Measurements from ENCODE around the gene THBS2. TPM values are rescaled to one million over a fixed set of nuclear protein-coding genes. Genes with fewer than 3 reads are reported as not detected.

Gene THBS2
- total RNA-seq, 1 experiment from 2014 or later, result not detected

GRCh38 chr6:169173532-169174268, 79.9 kb downstream of the THBS2 start:
- Mint-ChIP-seq H3K4me1 (ENCODE audit: insufficient read depth, unreplicated experiment) (peaks cover 22% of the 10 kb centered on the region), H3K27ac (ENCODE audit: low read depth, unreplicated experiment) (peak overlapping the region; percentile 76), H3K36me3 (ENCODE audit: insufficient read depth, unreplicated experiment) (peaks cover 7% of the 10 kb centered on the region), H3K4me3 (ENCODE audit: unreplicated experiment) (no peak overlapping the region), H3K9me3 (ENCODE audit: unreplicated experiment) (no peaks in the 10 kb centered on the region), H3K27me3 (ENCODE audit: insufficient read depth, unreplicated experiment) (no peaks in the 10 kb centered on the region)
- TF ChIP-seq, protein P1, sequence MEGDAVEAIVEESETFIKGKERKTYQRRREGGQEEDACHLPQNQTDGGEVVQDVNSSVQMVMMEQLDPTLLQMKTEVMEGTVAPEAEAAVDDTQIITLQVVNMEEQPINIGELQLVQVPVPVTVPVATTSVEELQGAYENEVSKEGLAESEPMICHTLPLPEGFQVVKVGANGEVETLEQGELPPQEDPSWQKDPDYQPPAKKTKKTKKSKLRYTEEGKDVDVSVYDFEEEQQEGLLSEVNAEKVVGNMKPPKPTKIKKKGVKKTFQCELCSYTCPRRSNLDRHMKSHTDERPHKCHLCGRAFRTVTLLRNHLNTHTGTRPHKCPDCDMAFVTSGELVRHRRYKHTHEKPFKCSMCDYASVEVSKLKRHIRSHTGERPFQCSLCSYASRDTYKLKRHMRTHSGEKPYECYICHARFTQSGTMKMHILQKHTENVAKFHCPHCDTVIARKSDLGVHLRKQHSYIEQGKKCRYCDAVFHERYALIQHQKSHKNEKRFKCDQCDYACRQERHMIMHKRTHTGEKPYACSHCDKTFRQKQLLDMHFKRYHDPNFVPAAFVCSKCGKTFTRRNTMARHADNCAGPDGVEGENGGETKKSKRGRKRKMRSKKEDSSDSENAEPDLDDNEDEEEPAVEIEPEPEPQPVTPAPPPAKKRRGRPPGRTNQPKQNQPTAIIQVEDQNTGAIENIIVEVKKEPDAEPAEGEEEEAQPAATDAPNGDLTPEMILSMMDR (IDR thresholded peaks at IDR 0.05; ENCODE audit: unreplicated experiment), result no peak
- ChIA-PET CTCF (no interaction called here), POLR2A (interaction anchor here (2.4 kb wide), 1 partner anchor 12 kb away, joined by 5 read pairs; no protein-coding TSS in a partner anchor)
- peak; percentile 27 for DNase-seq (ENCODE audit: unreplicated experiment)
- intact Hi-C loops (cut with micrococcal nuclease), result no loop called here
- BruUV-seq (replicated peaks), result no TSS peak

GRCh38 chr6:169172946-169173345, 80.7 kb downstream of the THBS2 start:
- POLR2A ChIA-PET, result interaction anchor here (1.3 to 2.4 kb wide), 2 partner anchors 9 to 13 kb away, joined by 3 to 5 read pairs; no protein-coding TSS in a partner anchor

DNA sequence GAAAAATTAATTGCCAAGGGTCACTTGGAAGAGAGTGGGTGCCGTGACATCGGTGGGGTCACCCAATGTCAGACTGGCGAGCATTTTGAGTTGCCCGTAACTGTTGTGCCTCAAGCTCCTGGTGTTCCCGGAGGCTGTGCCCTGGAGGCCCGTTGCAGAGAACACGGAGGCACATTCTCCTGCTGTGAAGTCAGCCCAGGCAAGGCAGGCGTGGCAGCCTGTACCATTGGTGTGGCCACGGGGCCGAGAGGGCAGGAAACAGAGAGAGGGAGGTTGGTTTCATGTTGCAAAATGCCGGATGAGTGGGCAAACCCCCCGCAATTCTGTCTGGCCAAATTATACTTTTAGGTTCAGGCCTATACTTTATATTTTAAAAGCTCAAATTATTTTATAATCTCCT, 81.2 kb downstream of the THBS2 start:
- POLR2A ChIA-PET, result interaction anchor here (0.6 to 2.4 kb wide), 7 partner anchors 8 to 171 kb away, joined by 3 to 5 read pairs (median 3); no protein-coding TSS in a partner anchor
- Mint-ChIP-seq H3K27me3 (ENCODE audit: insufficient read depth, unreplicated experiment) (no peaks in the 10 kb centered on the region), H3K27ac (ENCODE audit: low read depth, unreplicated experiment) (peak overlapping the region; percentile 76), H3K36me3 (ENCODE audit: insufficient read depth, unreplicated experiment) (peaks cover 7% of the 10 kb centered on the region), H3K9me3 (ENCODE audit: unreplicated experiment) (no peaks in the 10 kb centered on the region), H3K4me1 (ENCODE audit: insufficient read depth, unreplicated experiment) (peaks cover 22% of the 10 kb centered on the region), H3K4me3 (ENCODE audit: unreplicated experiment) (no peak overlapping the region)
- CTCF ChIA-PET, result interaction anchor here (0.6 kb wide), 1 partner anchor 93 kb away, joined by 3 read pairs; no protein-coding TSS in a partner anchor
- TF ChIP-seq, protein P1 (IDR thresholded peaks at IDR 0.05; ENCODE audit: unreplicated experiment), result no peak
- BruUV-seq (replicated peaks), result no TSS peak
- intact Hi-C loops (cut with micrococcal nuclease), result no loop called here
- DNase-seq (ENCODE audit: unreplicated experiment), result peak; percentile 82

More at GRCh38 chr6:169172946-169173345, 80.7 kb downstream of the THBS2 start:
- CTCF ChIA-PET, result no interaction called here
- Mint-ChIP-seq H3K36me3 (ENCODE audit: insufficient read depth, unreplicated experiment) (peaks cover 7% of the 10 kb centered on the region), H3K4me1 (ENCODE audit: insufficient read depth, unreplicated experiment) (peaks cover 22% of the 10 kb centered on the region), H3K27me3 (ENCODE audit: insufficient read depth, unreplicated experiment) (no peaks in the 10 kb centered on the region), H3K9me3 (ENCODE audit: unreplicated experiment) (no peaks in the 10 kb centered on the region), H3K27ac (ENCODE audit: low read depth, unreplicated experiment) (peak overlapping the region; percentile 76), H3K4me3 (ENCODE audit: unreplicated experiment) (no peak overlapping the region)
- TF ChIP-seq, protein P1 (IDR thresholded peaks at IDR 0.05; ENCODE audit: unreplicated experiment), result no peak
- no peak for DNase-seq (ENCODE audit: unreplicated experiment)
- intact Hi-C loops (cut with micrococcal nuclease), result no loop called here
- no TSS peak for BruUV-seq (replicated peaks)

- BruUV-seq (replicated peaks), result no TSS peak
- peak; percentile 57 for DNase-seq (ENCODE audit: unreplicated experiment)
- TF ChIP-seq, protein P1 (IDR thresholded peaks at IDR 0.05; ENCODE audit: unreplicated experiment), result no peak
- ChIA-PET POLR2A (interaction anchor here (0.6 to 2.4 kb wide), 7 partner anchors 8 to 171 kb away, joined by 3 to 5 read pairs (median 3); no protein-coding TSS in a partner anchor), CTCF (interaction anchor here (0.6 kb wide), 1 partner anchor 92 kb away, joined by 3 read pairs; no protein-coding TSS in a partner anchor)
- H3K9me3 Mint-ChIP-seq (ENCODE audit: unreplicated experiment), result no peaks in the 10 kb centered on the region
- no peaks in the 10 kb centered on the region for H3K27me3 Mint-ChIP-seq (ENCODE audit: insufficient read depth, unreplicated experiment)
- H3K36me3 Mint-ChIP-seq (ENCODE audit: insufficient read depth, unreplicated experiment), result peaks cover 7% of the 10 kb centered on the region
- intact Hi-C loops (cut with micrococcal nuclease), result no loop called here
- H3K27ac Mint-ChIP-seq (ENCODE audit: low read depth, unreplicated experiment), result peak overlapping the region; percentile 76
- H3K4me3 Mint-ChIP-seq (ENCODE audit: unreplicated experiment), result no peak overlapping the region
- H3K4me1 Mint-ChIP-seq (ENCODE audit: insufficient read depth, unreplicated experiment), result peaks cover 22% of the 10 kb centered on the region
These were observed 81.7 kb downstream of the THBS2 start for GRCh38 chr6:169171951-169172350.
